ENCODE results near the gene FRAS1.

GRCh38 chr4:78510681-78511080 is 453.6 kb downstream of the FRAS1 start:
- TF ChIP-seq ELF4 (IDR thresholded peaks at IDR 0.05): no peak
- TF ChIP-seq SP1 (IDR thresholded peaks at IDR 0.05): no peak
- no peak for TF ChIP-seq SUZ12 (IDR thresholded peaks at IDR 0.05)
- TF ChIP-seq TARDBP (IDR thresholded peaks at IDR 0.05): no peak
- no peak for TF ChIP-seq ZNF384 (IDR thresholded peaks at IDR 0.05)
- no peak for TF ChIP-seq BHLHE40 (IDR thresholded peaks at IDR 0.05; ENCODE audit: borderline replicate concordance)
- TF ChIP-seq ARNT (IDR thresholded peaks at IDR 0.05): no peak
- no peak for TF ChIP-seq FOXA1 (IDR thresholded peaks at IDR 0.05)
- TF ChIP-seq HDGF (IDR thresholded peaks at IDR 0.05; ENCODE audit: borderline replicate concordance): no peak
- no peak for TF ChIP-seq FOXK2 (IDR thresholded peaks at IDR 0.05)

Data from HEK293T (cell line).